Prostate gland (tissue), 2 donors: Measurements from ENCODE around the gene SUDS3.

Source experiments
- POLR2A ChIP-seq: fragments of 450-650 bp; IDR thresholded peaks from one replicate; pipeline ENCODE4 v1.6.1; 2016; ENCODE audit warnings: antibody characterized with exemption, mild to moderate bottlenecking
- POLR2AphosphoS5 ChIP-seq: sonication (generic); formaldehyde crosslinking; IDR thresholded peaks from one replicate; pipeline ENCODE4 v1.6.1; 2017; ENCODE audit warnings: antibody characterized with exemption
- TF ChIP-seq, protein P1 (sequence below), 4 experiments: fragments of 200-600 bp in 2 of 4; fragments of 450-650 bp in 2 of 4; sonication (generic) in 2 of 4; IDR thresholded peaks; 1 replicate in 3 of 4; 2 replicates in 1 of 4; pipeline ENCODE4 v1.5.1; 2016 to 2019; ENCODE audit warnings: antibody characterized with exemption in 4 of 4, mild to moderate bottlenecking in 2 of 4, moderate library complexity in 2 of 4

DNA sequence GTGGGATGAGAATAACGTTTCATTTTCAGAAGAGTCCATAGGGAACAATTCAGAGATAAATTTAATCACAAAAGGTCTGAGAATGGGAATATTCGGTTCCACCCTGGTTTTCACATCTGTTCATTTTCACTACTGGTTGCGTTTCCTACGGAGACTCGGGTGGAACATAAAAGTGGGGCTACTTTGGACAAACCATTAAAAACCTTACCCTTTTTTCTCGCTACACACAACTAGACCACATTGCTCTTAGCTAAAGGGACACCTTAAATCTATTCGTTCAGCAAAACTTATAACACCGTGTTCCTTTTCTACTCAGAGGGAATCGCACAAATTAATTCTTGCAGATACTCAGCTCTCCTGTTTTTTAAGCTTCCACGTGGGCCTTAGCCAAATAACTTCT, 1.0 kb upstream of the SUDS3 start:
- TF ChIP-seq, protein P1, sequence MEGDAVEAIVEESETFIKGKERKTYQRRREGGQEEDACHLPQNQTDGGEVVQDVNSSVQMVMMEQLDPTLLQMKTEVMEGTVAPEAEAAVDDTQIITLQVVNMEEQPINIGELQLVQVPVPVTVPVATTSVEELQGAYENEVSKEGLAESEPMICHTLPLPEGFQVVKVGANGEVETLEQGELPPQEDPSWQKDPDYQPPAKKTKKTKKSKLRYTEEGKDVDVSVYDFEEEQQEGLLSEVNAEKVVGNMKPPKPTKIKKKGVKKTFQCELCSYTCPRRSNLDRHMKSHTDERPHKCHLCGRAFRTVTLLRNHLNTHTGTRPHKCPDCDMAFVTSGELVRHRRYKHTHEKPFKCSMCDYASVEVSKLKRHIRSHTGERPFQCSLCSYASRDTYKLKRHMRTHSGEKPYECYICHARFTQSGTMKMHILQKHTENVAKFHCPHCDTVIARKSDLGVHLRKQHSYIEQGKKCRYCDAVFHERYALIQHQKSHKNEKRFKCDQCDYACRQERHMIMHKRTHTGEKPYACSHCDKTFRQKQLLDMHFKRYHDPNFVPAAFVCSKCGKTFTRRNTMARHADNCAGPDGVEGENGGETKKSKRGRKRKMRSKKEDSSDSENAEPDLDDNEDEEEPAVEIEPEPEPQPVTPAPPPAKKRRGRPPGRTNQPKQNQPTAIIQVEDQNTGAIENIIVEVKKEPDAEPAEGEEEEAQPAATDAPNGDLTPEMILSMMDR (IDR thresholded peaks at IDR 0.05), result no peak
- TF ChIP-seq POLR2A (no peak), POLR2AphosphoS5 (no peak)
